Keratinocyte (primary cell): ENCODE results near the gene EHD3. TPM values are rescaled to one million over a fixed set of nuclear protein-coding genes. Genes with fewer than 3 reads are reported as not detected.

Experiments
- DNase-seq: peaks from one replicate; pipeline ENCODE4 v3.0.0-alpha.2; 2011; ENCODE audit warnings: low read depth, missing footprints, low spot score
- FAIRE-seq: peaks from 2 replicates; lab custom pipeline; 2011; peaks lifted over from hg19 to GRCh38; lab: Jason Lieb, UNC
- H2AFZ ChIP-seq: 2 replicates; pipeline ENCODE4 v1.6.0; 2012; ENCODE audit warnings: low read length, control low read depth, inconsistent platforms; ENCODE audit not compliant: control insufficient read depth
- H3K27ac ChIP-seq: 2 replicates; pipeline ENCODE4 v1.5.1; 2011; ENCODE audit warnings: low read length; ENCODE audit not compliant: control insufficient read depth, insufficient read depth
- H3K27me3 ChIP-seq: 3 replicates; pipeline ENCODE4 v1.6.0; 2011; ENCODE audit warnings: low read length; ENCODE audit not compliant: control insufficient read depth, insufficient read depth; ENCODE audit errors: extremely low read depth
- H3K36me3 ChIP-seq, 2 experiments: 2 replicates in 1 of 2; 3 replicates in 1 of 2; pipeline ENCODE4 v1.5.1; 2011; ENCODE audit warnings: low read length in 2 of 2, mild to moderate bottlenecking in 1 of 2; ENCODE audit not compliant: control insufficient read depth in 2 of 2, insufficient read depth in 2 of 2; ENCODE audit errors: extremely low read depth in 1 of 2
- H3K4me1 ChIP-seq: 3 replicates; pipeline ENCODE4 v1.5.1; 2011; ENCODE audit warnings: low read length; ENCODE audit not compliant: control insufficient read depth, insufficient read depth; ENCODE audit errors: extremely low read depth
- H3K4me2 ChIP-seq: 3 replicates; pipeline ENCODE4 v1.6.0; 2011; ENCODE audit warnings: low read depth, low read length; ENCODE audit not compliant: control insufficient read depth, insufficient read depth; ENCODE audit errors: extremely low read depth
- H3K4me3 ChIP-seq, 3 experiments: fragments of 200-600 bp in 1 of 3; sonication (generic) in 1 of 3; 2 replicates in 2 of 3; 3 replicates in 1 of 3; pipeline ENCODE4 v1.5.1; 2011 to 2016; ENCODE audit warnings: low read length in 3 of 3, mild to moderate bottlenecking in 3 of 3, control low read depth in 2 of 3, inconsistent platforms in 1 of 3, low read depth in 1 of 3, mixed read lengths in 1 of 3, mixed run types in 1 of 3, moderate library complexity in 1 of 3; ENCODE audit not compliant: control insufficient read depth in 2 of 3, insufficient read depth in 2 of 3; ENCODE audit errors: extremely low read depth in 1 of 3
- H3K79me2 ChIP-seq: 2 replicates; pipeline ENCODE4 v1.6.0; 2012; ENCODE audit warnings: low read length; ENCODE audit not compliant: control insufficient read depth, insufficient read depth
- H3K9ac ChIP-seq: 3 replicates; pipeline ENCODE4 v1.6.0; 2011; ENCODE audit warnings: low read length; ENCODE audit not compliant: control insufficient read depth, insufficient read depth; ENCODE audit errors: extremely low read depth
- H3K9me1 ChIP-seq: 3 replicates; pipeline ENCODE4 v1.6.0; 2011; ENCODE audit warnings: low read length; ENCODE audit not compliant: control insufficient read depth, insufficient read depth; ENCODE audit errors: extremely low read depth
- H3K9me3 ChIP-seq: 2 replicates; pipeline ENCODE4 v1.5.1; 2012; ENCODE audit warnings: low read depth, low read length; ENCODE audit not compliant: control insufficient read depth
- H4K20me1 ChIP-seq: 3 replicates; pipeline ENCODE4 v1.6.0; 2011; ENCODE audit warnings: low read length; ENCODE audit not compliant: control insufficient read depth, insufficient read depth; ENCODE audit errors: extremely low read depth
- CTCF ChIP-seq, 3 experiments: IDR thresholded peaks in 1 of 3; conservative IDR thresholded peaks in 1 of 3; optimal IDR thresholded peaks in 1 of 3; 2 replicates in 2 of 3; 3 replicates in 1 of 3; pipeline versions ENCODE3 to v1.5.1; 2011; ENCODE audit warnings: low read length in 3 of 3, mild to moderate bottlenecking in 3 of 3, moderate library complexity in 2 of 3, control low read depth in 1 of 3, inconsistent platforms in 1 of 3; ENCODE audit not compliant: insufficient read depth in 2 of 3; ENCODE audit errors: extremely low read depth in 1 of 3
- EZH2 ChIP-seq: IDR thresholded peaks from one replicate; pipeline ENCODE4 v1.6.1; 2012; ENCODE audit warnings: inconsistent platforms, mild to moderate bottlenecking, low read length, moderate library complexity
- dilution Hi-C: fragments of 300-500 bp; cut with MboI; formaldehyde crosslinking; loops from one replicate; pipeline ENCODE4 v1.7.0; 2020; ENCODE audit warnings: low sequenced_read_pairs; ENCODE audit not compliant: extremely low pct_ligation_motif_present
- polyA plus RNA-seq, 5 experiments: library from polyadenylated mRNA; depleted of rRNA in 3 of 5; stranded (reverse) in 3 of 5; stranded (forward) in 1 of 5; unstranded in 1 of 5; fragments of >200 nt; gene quantifications; 1 replicate in 1 of 5; 2 replicates in 3 of 5; 3 replicates in 1 of 5; pipeline versions ENCODE4 v1.2.1 to v1.2.3, GENCODE V29; 2011 to 2012; ENCODE audit warnings: missing spikeins in 2 of 5, low read depth in 1 of 5, low replicate concordance in 1 of 5

The EHD3 gene
- polyA plus RNA-seq, 1 donor (not counting 4 experiments of a cell fraction or from before 2014, with no cell fraction given), result 5.1 TPM

- H3K36me3 ChIP-seq, result no peaks in the 10 kb centered on the region
- no peak overlapping the region for H3K4me2 ChIP-seq
- H4K20me1 ChIP-seq, result no peaks in the 10 kb centered on the region
- dilution Hi-C loops, result no loop called here
- no peaks in the 10 kb centered on the region for H3K9me1 ChIP-seq
- H2AFZ ChIP-seq, result no peak overlapping the region
- DNase-seq (no peak), FAIRE-seq (no peak)
- H3K4me1 ChIP-seq, result peaks cover 25% of the 10 kb centered on the region
- H3K9me3 ChIP-seq, result no peaks in the 10 kb centered on the region
- H3K27ac ChIP-seq, result no peak overlapping the region
- TF ChIP-seq EZH2 (no peak), CTCF (optimal IDR thresholded peaks at IDR 0.05 in 1 of 3, IDR thresholded peaks at IDR 0.05 in 1 of 3, conservative IDR thresholded peaks at IDR 0.05 in 1 of 3; ENCODE audit: extremely low read depth in 1 of 3, insufficient read depth in 2 of 3, low read length in 3 of 3) (no peak)
- no peak overlapping the region for H3K9ac ChIP-seq
- no peak overlapping the region for H3K4me3 ChIP-seq
- no peaks in the 10 kb centered on the region for H3K79me2 ChIP-seq
- no peaks in the 10 kb centered on the region for H3K27me3 ChIP-seq
Measured at GRCh38 chr2:31287654-31288053, 53.7 kb downstream of the EHD3 start.

GRCh38 chr2:31294196-31294595 lies 60.2 kb downstream of the EHD3 start:
- H3K4me2 ChIP-seq, result no peak overlapping the region
- FAIRE-seq, result peak; percentile 93
- no peaks in the 10 kb centered on the region for H3K79me2 ChIP-seq
- no peaks in the 10 kb centered on the region for H3K36me3 ChIP-seq
- H3K9me1 ChIP-seq, result no peaks in the 10 kb centered on the region
- H3K9me3 ChIP-seq, result no peaks in the 10 kb centered on the region
- no peaks in the 10 kb centered on the region for H3K27me3 ChIP-seq
- TF ChIP-seq CTCF (optimal IDR thresholded peaks at IDR 0.05 in 1 of 3, IDR thresholded peaks at IDR 0.05 in 1 of 3, conservative IDR thresholded peaks at IDR 0.05 in 1 of 3; ENCODE audit: extremely low read depth in 1 of 3, insufficient read depth in 2 of 3, low read length in 3 of 3), result no peak
- no peak for TF ChIP-seq EZH2
- DNase-seq, result no peak
- no peak overlapping the region for H3K27ac ChIP-seq
- no peak overlapping the region for H3K4me3 ChIP-seq
- dilution Hi-C loops, result no loop called here
- no peak overlapping the region for H2AFZ ChIP-seq
- peaks cover 12% of the 10 kb centered on the region for H3K4me1 ChIP-seq
- H4K20me1 ChIP-seq, result no peaks in the 10 kb centered on the region
- no peak overlapping the region for H3K9ac ChIP-seq
